Erythroblast (primary cell): Measurements from ENCODE around the gene AEBP1.

Experiments
- GATA1 ChIP-seq: IDR thresholded peaks from 2 replicates; pipeline ENCODE4 v1.6.1; 2011; ENCODE audit warnings: low read depth, mild to moderate bottlenecking, control low read depth, low read length, moderate library complexity
- POLR2A ChIP-seq: IDR thresholded peaks from 2 replicates; pipeline ENCODE4 v1.6.1; 2011; ENCODE audit warnings: mild to moderate bottlenecking, low read length

GRCh38 chr7:44132039-44132438 lies 27.9 kb downstream of the AEBP1 start:
- TF ChIP-seq POLR2A, result no peak
- no peak for TF ChIP-seq GATA1
